ENCODE measurements around the gene RAB26.
"Not testable (repeated sequence)": the region's sequence is repeated elsewhere in the genome, so short reads cannot be mapped to it uniquely, and the experiment has no call there.

RAB26 gene, protein sequence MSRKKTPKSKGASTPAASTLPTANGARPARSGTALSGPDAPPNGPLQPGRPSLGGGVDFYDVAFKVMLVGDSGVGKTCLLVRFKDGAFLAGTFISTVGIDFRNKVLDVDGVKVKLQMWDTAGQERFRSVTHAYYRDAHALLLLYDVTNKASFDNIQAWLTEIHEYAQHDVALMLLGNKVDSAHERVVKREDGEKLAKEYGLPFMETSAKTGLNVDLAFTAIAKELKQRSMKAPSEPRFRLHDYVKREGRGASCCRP

DNA sequence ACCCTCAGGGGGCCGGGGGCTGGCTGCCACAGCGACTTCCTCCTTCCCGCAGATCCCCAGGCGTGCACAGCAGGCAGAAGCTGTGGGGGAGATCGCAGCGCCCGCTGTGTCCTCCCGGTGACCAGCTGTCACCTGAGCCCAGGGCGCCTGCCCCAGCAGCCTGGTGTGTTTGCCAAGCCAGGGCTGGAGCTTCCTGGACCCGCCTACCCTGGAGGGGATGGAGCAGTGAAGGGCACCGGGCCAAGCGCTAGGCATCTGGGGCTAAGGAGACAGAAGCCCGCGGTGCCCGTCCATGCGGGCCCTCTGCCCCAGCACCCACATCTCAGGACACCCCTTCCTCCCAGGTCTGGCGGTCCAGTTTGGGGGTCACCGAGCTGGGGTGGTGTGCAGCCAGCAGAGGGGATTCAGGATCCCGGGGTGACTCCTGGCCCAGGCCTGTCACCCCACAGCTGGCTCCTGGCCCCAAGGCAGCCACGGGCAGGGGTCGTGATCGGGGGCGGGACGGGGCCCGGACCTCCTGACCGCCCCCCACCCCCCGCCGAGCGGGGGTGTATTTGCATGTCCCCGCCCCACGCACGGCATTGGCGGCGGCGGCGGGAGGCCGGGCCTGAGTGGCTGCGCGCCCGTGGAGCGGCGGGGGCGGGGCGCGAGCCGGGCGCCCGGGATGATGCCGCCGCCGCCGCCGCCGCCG is at the start of gene RAB26:
TSS of gene RAB26 (plus strand) at position 645 of the 691 bp plus-strand sequence. CDS start 159 bp downstream, outside the sequence.
- DNase-seq, result no peak

DNA sequence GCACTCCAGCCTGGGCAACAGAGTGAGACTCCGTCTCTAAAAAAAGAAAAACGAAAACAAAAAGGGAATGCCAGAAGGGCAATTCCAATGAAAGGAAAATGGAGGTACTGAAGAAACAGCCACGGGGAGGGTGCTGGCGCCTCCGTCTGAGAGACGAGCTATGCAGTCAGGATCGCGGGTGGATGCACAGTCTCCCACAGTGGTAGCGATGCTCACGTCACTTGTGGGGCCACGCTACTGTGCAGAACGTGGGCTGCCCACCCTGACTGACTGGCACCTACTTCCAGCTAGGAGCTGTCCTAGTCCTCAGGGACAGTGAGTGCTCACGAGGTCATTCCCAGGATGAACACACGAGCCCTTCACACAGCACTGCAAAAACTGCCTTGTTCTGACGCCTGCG is 46.8 kb upstream of the RAB26 start:
- not testable (repeated sequence) for DNase-seq

DNA sequence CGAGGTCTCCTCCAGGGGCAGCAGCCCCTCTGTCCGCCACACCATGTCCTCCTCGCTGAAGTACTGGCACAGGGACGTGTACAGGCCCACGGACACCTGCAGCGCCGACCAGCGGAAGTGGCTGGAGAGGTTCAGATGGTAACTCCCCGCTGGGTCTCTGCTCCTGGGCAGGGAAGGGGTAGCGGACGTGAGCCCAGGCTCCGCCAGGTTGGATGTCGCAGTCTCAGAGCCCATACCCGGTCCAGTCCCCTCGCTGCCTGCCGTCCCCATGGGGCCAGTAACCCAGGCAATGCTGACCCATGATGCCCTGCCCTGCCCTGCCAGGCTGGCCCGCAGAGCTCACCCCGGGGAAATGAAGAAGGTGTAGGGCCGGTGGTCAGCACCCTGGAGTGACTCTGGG is 46.0 kb upstream of the RAB26 start:
- no peak for DNase-seq

DNA sequence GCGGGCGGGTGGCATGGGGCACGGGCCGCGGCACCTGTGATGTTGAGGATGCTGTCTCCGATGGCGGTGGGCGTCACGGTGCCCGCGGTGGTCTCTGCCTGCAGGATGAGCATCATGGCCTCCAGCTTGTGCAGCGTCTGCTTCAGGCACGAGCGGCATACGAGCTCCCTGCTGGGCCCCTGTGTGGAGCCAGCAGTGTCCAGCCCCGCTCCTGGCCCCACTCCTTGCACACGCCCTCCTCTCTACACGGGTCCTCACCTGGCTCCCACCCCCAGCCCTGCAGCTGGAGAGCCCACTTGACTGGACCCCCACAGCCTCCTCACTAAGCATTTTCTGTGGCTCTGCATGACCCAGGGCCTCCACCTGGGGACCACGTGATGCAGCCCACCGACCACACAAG is 44.0 kb upstream of the RAB26 start:
- not testable (repeated sequence) for DNase-seq

DNA sequence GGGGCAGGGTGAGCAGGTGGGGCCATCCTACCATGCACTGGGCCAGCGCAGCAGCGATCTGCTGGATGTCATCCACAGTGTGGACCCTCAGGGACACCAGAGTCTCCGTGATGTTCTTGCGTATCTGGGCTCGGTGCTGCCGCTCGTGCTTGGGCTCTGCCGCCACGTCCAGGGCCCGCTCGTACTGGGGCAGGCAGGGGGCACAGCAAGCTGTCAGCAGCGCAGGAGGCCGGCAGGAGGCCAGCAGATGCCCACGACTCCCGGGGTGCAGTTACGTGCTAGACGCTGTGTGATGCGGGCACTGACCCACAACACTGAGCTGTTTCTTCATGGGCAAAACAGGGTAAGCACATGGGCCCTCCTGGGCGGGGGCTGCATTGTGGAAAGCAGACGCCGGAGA is 43.1 kb upstream of the RAB26 start:
- DNase-seq, result not testable (repeated sequence)

DNA sequence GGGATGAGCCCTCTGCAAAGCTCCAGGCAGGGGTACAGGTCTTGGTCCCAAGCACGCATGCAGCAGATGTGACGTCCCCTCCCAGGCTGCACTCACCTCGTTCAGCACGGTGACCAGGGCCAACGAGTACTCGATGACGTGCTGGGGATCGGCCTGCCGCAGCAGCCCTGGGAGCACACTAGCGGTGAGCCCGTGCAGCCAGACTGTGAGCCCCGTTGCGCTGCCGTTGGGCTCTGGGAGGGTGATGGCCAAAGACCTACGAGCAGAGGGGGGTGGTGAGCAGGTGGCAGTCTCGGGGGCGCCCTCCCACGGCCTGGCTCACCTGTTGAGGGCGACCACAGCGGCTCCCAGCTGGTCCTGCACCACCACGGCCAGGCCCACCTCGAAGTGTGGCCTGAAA is 42.7 kb upstream of the RAB26 start:
- not testable (repeated sequence) for DNase-seq

DNA sequence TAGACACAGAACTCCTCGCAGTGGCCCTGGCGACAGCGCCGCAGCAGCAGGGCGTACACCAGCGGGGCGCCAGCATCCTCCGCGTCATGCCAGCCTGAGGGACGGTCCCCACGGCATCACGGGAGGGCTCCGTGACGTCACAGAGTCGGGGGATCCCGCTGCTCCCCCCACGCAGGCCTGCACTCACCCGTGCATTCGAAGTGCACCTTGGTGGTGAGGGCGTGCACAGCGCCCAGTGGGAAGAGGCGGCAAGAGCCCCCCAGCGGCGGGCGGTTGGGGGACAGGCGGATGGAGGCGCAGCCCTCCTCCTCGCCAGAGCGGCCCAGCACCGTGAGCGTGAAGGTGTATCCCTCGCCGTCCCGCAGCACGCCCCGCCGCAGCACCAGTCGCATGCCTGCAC is 42.2 kb upstream of the RAB26 start:
- not testable (repeated sequence) for DNase-seq

DNA sequence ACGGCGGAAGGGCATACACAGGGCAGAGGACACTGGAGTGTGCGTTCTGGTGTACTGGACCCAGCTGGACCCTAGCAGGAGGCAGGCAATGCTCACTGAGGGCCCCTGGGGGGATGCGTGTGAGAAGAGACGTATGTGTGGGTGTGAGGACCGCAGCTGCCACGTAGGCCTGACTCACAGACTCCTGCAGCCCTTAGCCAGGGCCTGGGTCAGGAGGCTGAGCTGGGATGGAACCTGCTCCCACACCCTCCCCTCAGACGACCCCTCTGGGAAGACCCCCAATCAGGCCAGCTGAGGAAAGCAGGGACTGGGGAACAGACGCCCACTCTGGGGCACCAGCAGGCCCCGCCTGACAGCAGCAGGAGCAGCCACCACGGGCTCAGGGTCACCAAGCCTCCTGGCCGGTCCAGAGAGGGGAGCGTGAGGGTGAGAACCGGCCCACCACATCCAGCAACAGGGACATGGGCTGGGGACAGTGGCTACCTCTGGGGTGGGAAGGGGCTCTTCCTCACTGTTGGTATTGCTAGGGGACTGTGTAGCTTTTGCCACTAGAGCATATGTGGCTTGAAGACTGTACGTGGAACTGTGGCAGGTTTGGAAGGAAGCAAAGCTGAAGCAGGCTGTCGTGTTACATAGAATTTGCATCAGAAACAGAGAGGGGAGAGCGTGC is 41.2 kb upstream of the RAB26 start:
- DNase-seq, result not testable (repeated sequence)

DNA sequence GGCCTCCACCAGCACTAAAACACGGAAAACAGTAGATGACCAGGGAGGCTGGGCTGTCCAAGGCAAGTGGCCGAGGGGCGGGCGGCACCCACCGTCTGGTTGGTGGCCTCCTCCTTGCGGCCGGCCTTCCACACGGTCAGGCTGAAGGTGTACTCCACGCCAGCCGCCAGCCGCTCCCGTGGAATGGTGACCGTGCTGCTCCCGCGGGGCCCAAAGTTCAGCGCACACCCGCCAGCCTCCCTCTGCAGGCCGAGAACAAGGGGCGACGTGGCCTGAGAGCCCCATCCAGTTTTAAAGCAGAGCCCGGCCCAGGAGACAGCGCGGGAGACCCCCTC is 40.7 kb upstream of the RAB26 start:
- not testable (repeated sequence) for DNase-seq

DNA sequence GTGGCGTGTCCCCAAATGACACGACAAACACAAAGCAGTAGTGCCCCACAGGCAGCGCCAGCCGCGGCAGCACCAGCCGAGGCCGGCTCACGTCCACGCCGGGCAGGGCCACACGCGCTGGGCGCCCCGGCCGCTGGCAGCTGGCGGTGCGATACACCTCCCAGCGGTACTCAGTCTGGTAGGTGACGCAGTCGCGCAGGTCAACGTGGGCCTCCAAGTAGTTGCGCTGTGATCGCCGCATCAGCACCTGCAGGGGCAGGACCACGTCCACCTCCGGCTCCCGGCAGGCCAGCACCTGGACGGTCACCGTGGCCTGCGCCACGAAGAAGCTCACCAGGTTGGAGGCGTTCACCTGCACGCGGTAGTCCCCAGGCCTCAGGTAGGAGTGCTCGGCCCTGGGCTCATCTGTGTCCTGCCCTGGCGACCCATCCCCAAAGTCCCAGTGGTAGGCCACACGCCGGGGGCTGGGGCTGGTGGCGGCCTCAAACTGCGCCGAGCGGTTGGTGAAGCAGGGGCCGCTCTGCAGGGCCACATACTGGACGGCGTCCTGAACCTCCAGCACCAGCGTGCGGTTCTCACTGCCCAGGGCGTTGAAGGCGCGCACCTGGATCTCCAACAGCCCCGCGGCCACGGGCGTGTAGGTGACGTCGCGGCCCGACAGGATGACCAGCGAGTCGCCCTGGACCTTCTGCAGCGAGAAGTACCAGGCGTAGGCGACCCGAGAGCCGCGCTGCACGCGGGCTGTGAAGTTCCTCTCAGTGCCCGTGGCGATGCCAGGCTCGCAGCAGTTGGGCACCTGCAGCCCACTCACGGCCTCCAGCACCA is 39.8 kb upstream of the RAB26 start:
- DNase-seq, result not testable (repeated sequence)

DNA sequence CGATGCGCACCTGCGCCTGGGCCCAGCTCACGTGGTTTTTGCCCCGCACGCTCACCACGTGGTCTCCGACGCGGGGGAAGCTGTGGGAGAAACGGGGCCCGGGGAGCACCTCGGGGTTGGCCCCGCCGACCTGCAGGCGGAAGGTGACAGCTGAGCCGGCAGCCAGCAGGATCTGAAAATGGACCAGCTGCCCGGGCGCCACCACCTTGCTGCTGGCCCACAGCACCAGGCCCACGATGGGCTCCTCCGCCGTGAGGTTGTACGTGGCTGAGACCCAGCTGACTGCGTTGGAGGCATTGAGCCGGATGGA is 39.2 kb upstream of the RAB26 start:
- DNase-seq, result not testable (repeated sequence)

DNA sequence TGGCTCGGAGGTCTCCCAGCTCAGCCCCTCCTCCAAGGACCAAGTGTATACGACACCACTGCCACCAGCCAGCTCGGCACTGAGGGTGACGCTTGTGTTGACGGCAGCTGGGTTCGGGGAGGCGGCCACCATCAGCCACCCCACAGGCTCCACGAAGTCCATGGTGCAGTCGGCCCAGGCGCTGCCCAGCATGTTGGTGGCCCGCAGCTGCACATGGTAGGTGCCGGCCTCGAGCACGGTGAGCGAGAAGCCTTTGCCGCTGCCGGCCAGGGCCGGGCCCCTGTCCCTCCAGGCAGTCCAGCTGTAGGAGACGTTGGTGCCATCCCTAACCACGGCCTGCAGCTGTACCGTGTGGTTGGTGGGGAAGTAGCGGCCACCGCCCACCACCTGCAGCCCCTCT is 38.6 kb upstream of the RAB26 start:
- DNase-seq, result not testable (repeated sequence)

DNA sequence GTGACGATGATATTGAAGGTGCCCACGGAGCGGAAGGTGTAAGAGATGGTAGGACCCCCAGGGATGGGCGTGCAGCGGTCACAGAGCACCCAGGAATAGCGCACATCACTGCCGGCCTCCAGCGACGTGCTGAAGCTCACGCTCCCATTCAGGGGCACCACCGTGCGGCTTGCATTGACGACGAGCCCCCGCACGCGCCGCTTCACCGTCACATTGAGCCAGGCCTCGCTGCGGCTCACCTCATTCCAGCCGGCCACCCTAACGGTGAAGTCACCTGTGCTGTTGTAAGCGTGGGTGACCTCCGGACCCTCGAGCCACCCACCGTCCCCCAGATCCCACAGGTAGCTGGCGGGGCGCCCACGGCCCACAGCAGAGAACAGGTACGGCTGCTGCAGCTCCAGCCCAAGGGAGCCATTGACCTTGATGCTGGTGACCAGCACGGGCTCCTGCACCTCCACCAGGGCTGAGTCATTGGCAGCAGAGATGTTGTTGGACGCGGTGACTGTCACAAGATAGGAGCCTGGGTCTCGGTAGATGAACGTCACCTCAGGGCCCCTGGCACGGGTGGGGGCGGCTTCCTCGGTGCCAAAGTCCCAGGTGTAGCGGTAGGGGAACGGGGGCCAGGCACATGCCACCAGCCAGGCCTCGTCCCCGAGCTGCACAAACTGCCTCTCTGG is 38.0 kb upstream of the RAB26 start:
- DNase-seq, result not testable (repeated sequence)

DNA sequence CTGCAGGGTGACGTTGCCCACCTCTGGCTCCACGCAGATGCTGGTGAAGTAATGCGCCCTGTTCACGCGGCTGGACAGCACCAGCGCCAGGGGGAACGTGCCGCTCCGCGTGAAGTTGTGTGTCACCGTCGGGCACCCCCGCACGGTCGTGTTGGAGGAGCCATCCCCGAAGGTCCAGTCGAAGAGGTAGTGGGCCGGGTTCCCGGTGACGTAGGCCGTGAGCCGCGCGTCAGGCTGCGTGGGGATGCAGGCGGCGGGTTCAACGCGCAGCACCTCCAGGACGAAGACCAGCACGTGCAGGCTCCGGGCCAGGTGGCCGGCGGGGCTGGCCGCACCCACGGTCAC is 37.4 kb upstream of the RAB26 start:
- not testable (repeated sequence) for DNase-seq

DNA sequence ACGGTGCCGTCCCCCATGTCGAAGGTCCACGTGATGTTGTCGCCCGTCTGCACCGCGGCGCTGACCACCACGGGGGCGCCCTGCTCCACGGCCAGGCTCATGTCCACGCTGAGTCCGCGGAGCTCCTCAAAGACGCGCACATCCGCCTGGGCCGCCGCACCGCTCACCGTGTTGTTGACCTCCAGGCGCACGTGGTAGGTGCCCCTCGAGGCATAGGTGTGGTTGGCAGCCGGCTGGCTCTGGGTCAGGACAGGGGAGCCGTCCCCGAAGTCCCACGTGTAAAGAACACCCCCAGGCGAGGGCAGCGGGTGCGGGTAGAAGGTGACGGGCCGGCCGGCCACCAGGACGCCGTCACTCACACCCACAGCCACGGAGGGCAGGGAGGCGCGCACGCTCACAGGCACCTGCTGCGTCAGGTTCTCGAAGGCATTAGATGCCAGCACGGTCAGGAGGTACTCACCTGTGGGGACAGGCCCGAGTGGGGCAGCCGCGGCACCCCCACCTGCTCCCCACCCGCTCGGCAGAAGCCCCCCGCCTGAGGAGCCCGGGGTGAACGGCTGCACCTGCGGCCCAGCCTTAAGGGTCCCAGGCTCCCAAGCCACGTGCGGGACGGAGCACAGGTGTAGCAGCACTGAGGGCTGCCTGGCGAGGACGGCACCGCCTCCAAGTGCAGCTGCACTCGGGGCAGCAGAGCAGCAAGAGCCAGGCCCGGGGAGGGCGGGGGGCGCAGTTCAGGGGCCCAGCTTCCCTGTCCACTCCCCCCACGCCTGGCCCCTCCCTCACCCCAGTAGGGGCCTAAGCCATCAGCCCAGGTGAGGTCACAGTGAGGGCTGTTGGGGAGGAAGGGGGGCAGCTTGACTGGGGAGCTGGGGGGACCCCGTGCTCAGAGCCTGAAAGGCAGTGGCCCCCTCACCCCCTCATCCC is 36.8 kb upstream of the RAB26 start:
- not testable (repeated sequence) for DNase-seq

DNA sequence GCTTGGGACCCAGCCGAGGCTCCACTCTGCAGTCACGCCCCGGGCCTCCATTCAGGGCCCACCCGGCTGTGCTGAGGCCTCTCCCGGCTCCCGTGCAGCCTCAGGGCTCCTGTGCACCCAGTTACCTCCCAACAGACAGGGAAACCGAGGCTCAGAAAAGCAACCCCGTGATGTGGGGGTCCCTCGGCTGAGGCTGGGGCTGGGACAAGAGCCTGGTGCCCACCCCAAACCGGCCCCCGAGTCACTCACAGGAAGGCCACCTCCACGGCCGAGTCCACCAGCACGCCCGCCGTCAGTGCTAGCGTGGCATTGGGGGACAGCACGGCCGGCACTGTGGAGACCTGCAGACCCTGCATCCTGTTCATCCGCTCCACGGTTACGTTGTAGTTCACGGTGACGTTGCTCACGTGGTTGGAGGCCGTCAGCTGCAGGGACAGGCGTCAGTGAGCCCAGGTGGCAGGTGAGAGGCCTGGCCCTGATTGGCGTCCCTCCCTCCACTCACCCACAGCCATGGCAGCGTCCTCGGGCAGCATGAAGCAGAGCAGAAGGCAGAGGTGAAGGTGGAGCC is 35.8 kb upstream of the RAB26 start:
- DNase-seq, result not testable (repeated sequence)

DNA sequence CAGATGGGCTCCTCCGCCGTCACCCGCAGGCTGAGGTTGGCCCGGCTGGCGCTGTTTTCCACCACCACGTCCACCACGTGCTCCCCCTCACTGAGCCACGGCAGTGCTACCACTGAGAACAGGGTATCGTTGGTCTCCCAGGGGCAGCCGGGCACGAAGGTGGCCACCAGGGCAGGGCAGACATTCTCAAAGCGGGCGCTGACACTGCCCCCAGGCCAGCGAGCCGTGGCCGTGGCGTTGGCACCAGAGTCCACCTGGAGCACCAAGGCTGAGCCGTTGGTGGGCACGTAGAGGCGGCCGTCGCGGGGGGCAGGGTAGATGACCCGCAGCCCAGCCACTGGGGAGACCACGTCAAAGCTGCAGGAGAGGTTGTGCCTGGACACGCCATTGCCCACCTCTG is 34.2 kb upstream of the RAB26 start:
- DNase-seq, result not testable (repeated sequence)

DNA sequence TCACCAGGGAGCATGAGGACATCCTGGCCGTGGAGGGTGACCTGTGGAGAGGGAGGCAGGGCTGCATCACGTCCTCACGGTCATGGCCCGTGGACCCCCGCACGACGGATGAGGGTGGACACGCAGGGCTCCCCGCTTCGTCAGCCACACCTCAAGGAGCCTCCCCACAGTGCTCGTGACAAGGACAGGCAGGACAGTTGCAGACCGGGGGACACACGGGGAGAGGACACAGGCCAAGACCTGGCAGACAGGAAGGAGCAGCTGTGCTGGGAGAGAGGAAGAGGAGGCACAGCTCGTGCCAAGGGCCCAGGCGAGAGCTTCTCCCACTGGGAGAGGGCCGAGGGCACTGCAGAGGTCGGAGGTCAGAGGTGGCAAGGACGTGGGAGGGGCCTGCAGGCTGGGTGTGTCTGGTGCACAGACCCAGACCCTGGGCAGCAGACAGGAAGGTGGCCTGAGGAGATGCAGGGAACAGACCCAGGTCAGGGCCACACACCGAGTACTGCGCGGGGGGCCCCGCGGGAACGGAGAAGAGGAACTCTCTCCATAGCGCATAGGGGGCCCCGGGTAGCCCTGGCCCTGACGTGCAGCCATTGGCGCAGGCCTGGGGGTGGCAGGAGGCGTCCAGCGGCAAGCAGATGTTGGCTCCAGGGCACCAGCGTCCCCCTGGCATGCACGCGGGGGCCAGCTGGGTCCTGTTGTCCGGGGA is 33.4 kb upstream of the RAB26 start:
- DNase-seq, result not testable (repeated sequence)

DNA sequence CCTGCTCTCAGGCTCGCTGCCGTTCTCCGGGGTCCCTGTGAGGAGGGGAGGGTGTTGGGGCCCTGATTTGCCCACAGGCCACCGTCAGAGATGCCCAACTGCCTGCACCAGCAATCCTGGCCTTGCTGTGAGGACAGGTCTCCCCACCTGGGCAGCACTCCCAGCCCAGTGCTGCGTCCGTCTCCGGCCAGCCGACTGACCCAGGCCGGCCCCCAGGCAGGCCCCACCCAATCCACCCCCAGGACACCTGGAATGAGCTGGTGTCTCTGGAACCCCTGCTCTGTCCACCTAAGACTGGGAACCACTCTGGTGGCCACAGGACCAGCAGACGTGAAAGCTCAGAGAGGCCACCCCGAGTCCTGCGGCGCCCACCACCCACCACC is 32.8 kb upstream of the RAB26 start:
- no peak for DNase-seq

DNA sequence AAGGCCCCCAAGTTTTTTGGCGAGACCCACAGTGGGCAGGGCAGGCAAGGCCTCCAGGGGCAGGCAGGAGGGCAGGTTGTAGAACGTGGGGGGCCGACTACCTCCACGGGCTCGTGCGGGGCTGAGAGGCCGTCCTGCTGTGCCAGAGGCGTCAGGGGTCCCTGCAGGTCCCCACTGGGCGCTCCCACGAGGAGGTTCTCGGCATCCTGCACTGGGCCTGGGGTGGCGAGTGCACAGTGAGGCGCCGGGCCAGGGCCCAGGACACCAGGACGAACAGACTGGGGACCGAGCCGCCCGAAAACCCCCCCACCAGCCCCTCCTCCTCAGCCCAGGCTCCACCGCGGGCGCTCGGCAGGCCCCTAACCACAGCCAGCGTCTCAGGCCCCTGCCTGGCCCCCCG is 32.0 kb upstream of the RAB26 start:
- not testable (repeated sequence) for DNase-seq

DNA sequence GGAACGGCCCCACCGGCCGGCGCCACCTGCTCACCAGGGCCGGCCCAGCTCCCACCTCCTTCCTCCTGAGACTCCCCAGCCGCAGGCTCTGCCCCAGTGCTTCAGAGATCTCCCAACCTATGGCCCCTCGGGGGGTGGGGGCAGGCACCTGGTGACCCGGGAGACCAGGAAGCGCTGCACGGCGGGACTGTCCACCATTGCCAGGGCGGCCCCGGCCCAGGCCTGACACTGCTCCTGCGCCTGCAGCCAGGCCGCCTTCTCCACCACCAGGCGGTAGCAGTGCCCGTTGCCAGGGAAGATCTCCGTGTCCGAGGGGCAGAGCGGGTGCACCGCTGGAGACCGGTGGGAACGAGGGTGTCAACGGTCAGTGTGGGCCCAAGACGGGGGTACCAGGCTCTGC is 31.1 kb upstream of the RAB26 start:
- DNase-seq, result not testable (repeated sequence)
